ENCODE data around the gene VLDLR.

DNA sequence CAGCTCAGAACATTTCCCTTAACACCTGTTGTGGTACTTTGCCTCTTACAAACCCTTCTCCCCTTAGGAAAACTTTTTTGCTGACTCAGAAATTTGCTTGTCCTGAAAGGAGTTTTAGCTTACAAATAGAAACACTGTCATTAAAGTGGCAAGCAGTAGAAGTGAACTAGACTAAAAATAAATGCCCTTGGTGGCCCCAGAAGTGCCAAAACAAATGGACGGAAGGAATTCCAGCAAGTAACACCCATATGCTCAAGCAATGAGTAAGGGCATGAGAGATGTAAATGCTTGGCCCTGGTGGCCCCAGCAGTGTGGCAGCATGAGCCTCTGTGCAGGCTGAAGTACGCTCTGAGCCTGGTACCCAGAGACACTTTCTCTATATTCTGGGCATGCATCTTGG lies 8.6 kb downstream of the VLDLR start:
- TF ChIP-seq FOSL1 (IDR thresholded peaks at IDR 0.05; ENCODE audit: insufficient read depth, low read depth, low read length) (no peak), CBX5 (IDR thresholded peaks at IDR 0.05; ENCODE audit: low read depth, low read length) (no peak), CTCF (IDR thresholded peaks at IDR 0.05; ENCODE audit: control extremely low read depth in 1 of 3, insufficient read depth in 1 of 3, low read depth in 1 of 3, low read length in 3 of 3) (no peak), TEAD4 (IDR thresholded peaks at IDR 0.05; ENCODE audit: low read depth, low read length) (no peak), BACH1 (IDR thresholded peaks at IDR 0.05; ENCODE audit: low read length) (no peak), POLR2A (IDR thresholded peaks at IDR 0.05; ENCODE audit: control extremely low read depth in 1 of 2, low read depth in 2 of 2, low read length in 2 of 2) (no peak), POLR2AphosphoS5 (IDR thresholded peaks at IDR 0.05; ENCODE audit: low read depth, low read length) (no peak), TAF1 (IDR thresholded peaks at IDR 0.05; ENCODE audit: low read depth, low read length) (no peak), ASH2L (IDR thresholded peaks at IDR 0.05; ENCODE audit: low read length) (no peak), EZH2 (IDR thresholded peaks at IDR 0.05; ENCODE audit: low read depth, low read length, severe bottlenecking) (no peak)
